OCI-LY1 (cell line): ENCODE results near the gene TMEM45B.
"Not testable (repeated sequence)": the region's sequence is repeated elsewhere in the genome, so short reads cannot be mapped to it uniquely, and the experiment has no call there.

Source experiments
- H2AFZ ChIP-seq: fragments of 200-600 bp; sonication (generic), shearing (Covaris generic); 2 replicates; pipeline ENCODE4 v1.6.0; 2014; ENCODE audit warnings: antibody characterized with exemption, mild to moderate bottlenecking, low read length
- H3F3A ChIP-seq: fragments of 200-600 bp; sonication (generic), shearing (Covaris generic); 2 replicates; pipeline ENCODE4 v1.6.0; 2014; ENCODE audit warnings: mild to moderate bottlenecking, antibody characterized with exemption, low read length, moderate library complexity; ENCODE audit not compliant: insufficient read depth
- H3K27ac ChIP-seq: fragments of 200-600 bp; sonication (generic); 2 replicates; pipeline ENCODE4 v1.5.1; 2014; ENCODE audit warnings: low read length, mixed run types, mild to moderate bottlenecking, low read depth; ENCODE audit not compliant: poor library complexity, severe bottlenecking
- H3K27me3 ChIP-seq: fragments of 200-600 bp; sonication (generic); 2 replicates; pipeline ENCODE4 v1.6.0; 2014; ENCODE audit warnings: antibody characterized with exemption, mild to moderate bottlenecking, low read length, moderate library complexity; ENCODE audit not compliant: insufficient read depth
- H3K36me3 ChIP-seq: fragments of 200-600 bp; sonication (generic); 2 replicates; pipeline ENCODE4 v1.6.1; 2014; ENCODE audit warnings: mild to moderate bottlenecking, antibody characterized with exemption, low read length, moderate library complexity, mixed read lengths; ENCODE audit not compliant: insufficient read depth
- H3K4me1 ChIP-seq: fragments of 200-600 bp; sonication (generic); 2 replicates; pipeline ENCODE4 v1.5.1; 2014; ENCODE audit warnings: mild to moderate bottlenecking, low read length, moderate library complexity; ENCODE audit not compliant: insufficient read depth, severe bottlenecking
- H3K4me2 ChIP-seq: fragments of 200-600 bp; sonication (generic), shearing (Covaris generic); 2 replicates; pipeline ENCODE4 v1.6.1; 2014; ENCODE audit warnings: low read length
- H3K4me3 ChIP-seq: fragments of 200-600 bp; sonication (generic); 2 replicates; pipeline ENCODE4 v1.5.1; 2014; ENCODE audit warnings: low read length, low read depth, mild to moderate bottlenecking, mixed read lengths; ENCODE audit not compliant: poor library complexity, severe bottlenecking
- H3K79me2 ChIP-seq: fragments of 200-600 bp; shearing (Covaris generic); 2 replicates; pipeline ENCODE4 v1.6.1; 2016; ENCODE audit warnings: mixed run types, low read length, mixed read lengths; ENCODE audit not compliant: insufficient read depth
- H3K9ac ChIP-seq: fragments of 200-600 bp; sonication (generic), shearing (Covaris generic); 2 replicates; pipeline ENCODE4 v1.6.1; 2014; ENCODE audit warnings: mild to moderate bottlenecking, low read length, mixed read lengths
- H3K9me2 ChIP-seq: fragments of 200-600 bp; sonication (generic), shearing (Covaris generic); 2 replicates; pipeline ENCODE4 v1.6.1; 2014; ENCODE audit warnings: low read depth, mild to moderate bottlenecking, low read length, mixed read lengths
- H3K9me3 ChIP-seq: fragments of 200-600 bp; shearing (Covaris generic); 2 replicates; pipeline ENCODE4 v1.6.1; 2014; ENCODE audit warnings: low read length, mixed read lengths
- H4K20me1 ChIP-seq: fragments of 200-600 bp; sonication (generic), shearing (Covaris generic); 2 replicates; pipeline ENCODE4 v1.6.0; 2016; ENCODE audit warnings: mild to moderate bottlenecking, low read length; ENCODE audit not compliant: insufficient read depth
- CTCF ChIP-seq: fragments of 200-600 bp; sonication (generic), shearing (Covaris generic); IDR thresholded peaks from 2 replicates; pipeline ENCODE4 v1.5.1; 2017; ENCODE audit warnings: mild to moderate bottlenecking, antibody characterized with exemption, low read length, moderate library complexity, mixed read lengths
- EZH2 ChIP-seq: fragments of 200-600 bp; sonication (generic), shearing (Covaris generic); IDR thresholded peaks from 2 replicates; pipeline ENCODE4 v1.8.0; 2017; ENCODE audit warnings: borderline replicate concordance, mixed run types, mild to moderate bottlenecking, antibody characterized with exemption, low read length, moderate library complexity, mixed read lengths

TMEM45B gene

DNA sequence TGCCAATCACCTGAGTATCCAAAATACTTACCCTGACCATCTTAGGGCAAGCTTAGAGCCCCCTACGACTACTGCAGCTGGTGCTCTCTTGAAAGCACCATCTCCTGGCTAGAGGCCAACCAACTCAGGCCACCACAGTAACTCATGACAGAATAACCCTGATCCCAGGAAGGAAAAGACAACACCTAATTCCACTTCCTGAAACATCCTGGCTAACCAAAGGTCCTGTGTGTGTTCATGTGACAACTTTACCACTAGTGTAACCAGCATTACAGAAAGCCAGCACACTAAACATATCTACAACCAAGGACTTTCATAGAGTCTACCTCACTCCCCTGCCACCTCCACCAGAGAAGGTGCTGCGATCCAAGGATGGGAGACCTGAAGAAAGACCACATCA, 17.4 kb upstream of the TMEM45B start:
- Histone ChIP-seq H3K27me3 (no peaks in the 10 kb centered on the region), H3K36me3 (no peaks in the 10 kb centered on the region), H3K9me2 (no peaks in the 10 kb centered on the region), H3K9me3 (no peaks in the 10 kb centered on the region), H3K27ac (no peak overlapping the region), H3K4me2 (no peak overlapping the region), H3K4me3 (no peak overlapping the region), H3K9ac (no peak overlapping the region), H3K79me2 (no peaks in the 10 kb centered on the region), H3F3A (no peaks in the 10 kb centered on the region), H4K20me1 (no peaks in the 10 kb centered on the region), H3K4me1 (no peaks in the 10 kb centered on the region), H2AFZ (no peak overlapping the region)
- TF ChIP-seq EZH2 = no peak
- no peak for TF ChIP-seq CTCF

DNA sequence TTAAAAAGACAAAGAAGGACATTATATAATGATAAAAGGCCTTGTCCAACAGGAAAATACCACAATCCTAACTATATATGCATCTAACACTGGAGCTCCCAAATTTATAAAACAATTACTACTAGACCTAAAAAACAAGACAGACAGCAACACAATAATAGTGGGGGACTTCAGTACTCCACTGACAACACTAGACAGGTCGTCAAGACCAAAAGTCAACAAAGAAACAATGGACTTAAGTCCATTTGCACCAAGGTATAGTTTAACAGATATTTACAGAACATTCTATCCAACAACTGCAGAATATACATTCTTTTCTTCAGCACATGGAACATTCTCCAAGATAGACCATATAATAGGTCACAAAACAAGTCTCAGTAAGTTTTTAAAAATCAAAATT, 15.5 kb upstream of the TMEM45B start:
- H3F3A ChIP-seq, H3K27ac ChIP-seq, H3K79me2 ChIP-seq, H2AFZ ChIP-seq, H3K4me1 ChIP-seq, H3K36me3 ChIP-seq, H3K9me2 ChIP-seq, H3K9ac ChIP-seq, H3K4me2 ChIP-seq, H3K27me3 ChIP-seq, H4K20me1 ChIP-seq, H3K9me3 ChIP-seq, H3K4me3 ChIP-seq: not testable (repeated sequence)

DNA sequence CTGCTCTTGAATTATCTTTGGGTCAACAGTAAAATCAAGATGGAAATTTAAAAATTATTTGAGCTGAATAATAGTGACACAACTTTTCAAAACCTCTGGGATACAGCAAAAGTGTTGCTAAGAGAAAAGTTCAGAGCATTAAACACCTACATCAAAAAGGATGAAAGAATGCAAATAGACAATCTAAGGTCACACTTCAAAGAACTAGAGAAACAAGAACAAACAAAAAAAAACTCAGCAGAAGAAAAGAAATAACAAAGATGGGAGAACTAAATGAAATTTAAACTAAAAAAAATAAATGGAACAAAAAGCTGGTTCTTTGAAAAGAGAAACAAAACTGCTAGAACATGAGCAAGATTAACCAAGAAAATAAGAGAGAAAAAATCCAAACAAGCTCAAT, 15.0 kb upstream of the TMEM45B start:
- no peaks in the 10 kb centered on the region for H3K36me3 ChIP-seq
- no peak overlapping the region for H3K4me3 ChIP-seq
- H3K79me2 ChIP-seq = no peaks in the 10 kb centered on the region
- no peaks in the 10 kb centered on the region for H3F3A ChIP-seq
- H3K9me2 ChIP-seq = no peaks in the 10 kb centered on the region
- no peak overlapping the region for H3K27ac ChIP-seq
- H2AFZ ChIP-seq = no peak overlapping the region
- no peaks in the 10 kb centered on the region for H3K27me3 ChIP-seq
- TF ChIP-seq EZH2 = no peak
- no peak for TF ChIP-seq CTCF
- no peaks in the 10 kb centered on the region for H4K20me1 ChIP-seq
- no peaks in the 10 kb centered on the region for H3K9me3 ChIP-seq
- no peak overlapping the region for H3K9ac ChIP-seq
- H3K4me2 ChIP-seq = no peak overlapping the region
- H3K4me1 ChIP-seq = no peaks in the 10 kb centered on the region

DNA sequence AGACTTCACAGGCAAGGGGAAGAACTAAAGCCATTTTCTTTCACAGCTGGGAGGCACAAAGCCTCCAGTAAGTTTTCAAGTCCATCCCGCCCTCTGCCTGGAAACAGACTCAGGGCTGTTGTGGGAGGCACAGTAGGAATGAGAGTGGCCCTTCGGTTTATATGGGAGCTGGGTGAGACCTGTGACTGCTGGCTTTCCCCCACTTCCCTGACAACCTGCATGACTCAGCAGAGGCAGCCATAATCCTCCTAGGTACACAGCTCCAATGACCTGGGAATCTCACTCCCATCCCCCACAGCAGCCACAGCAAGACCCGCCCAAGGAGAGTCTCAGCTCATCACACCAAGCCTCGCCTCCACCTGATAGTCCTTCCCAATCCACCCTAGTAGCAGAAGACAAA, 12.1 kb upstream of the TMEM45B start:
- H3K27ac ChIP-seq = no peak overlapping the region
- no peaks in the 10 kb centered on the region for H3K4me1 ChIP-seq
- no peaks in the 10 kb centered on the region for H3K79me2 ChIP-seq
- no peak overlapping the region for H3K4me3 ChIP-seq
- H3K27me3 ChIP-seq = no peaks in the 10 kb centered on the region
- no peaks in the 10 kb centered on the region for H3K9me2 ChIP-seq
- H3K4me2 ChIP-seq = no peak overlapping the region
- no peaks in the 10 kb centered on the region for H3K36me3 ChIP-seq
- no peak overlapping the region for H2AFZ ChIP-seq
- H3K9ac ChIP-seq = no peak overlapping the region
- H3F3A ChIP-seq = no peaks in the 10 kb centered on the region
- no peak for TF ChIP-seq EZH2
- no peaks in the 10 kb centered on the region for H3K9me3 ChIP-seq
- H4K20me1 ChIP-seq = no peaks in the 10 kb centered on the region
